HEK293 (cell line): ENCODE measurements around the gene PRMT6.

Experiments used
- BCL11A ChIP-seq: fragments of 450-650 bp; formaldehyde crosslinking; IDR thresholded peaks from 2 replicates; pipeline ENCODE4 v1.5.1; 2016; ENCODE audit warnings: low read depth, missing biosample characterization, missing genetic modification characterization
- EGR2 ChIP-seq: fragments of 450-650 bp; formaldehyde crosslinking; IDR thresholded peaks from 2 replicates; pipeline ENCODE4 v1.5.1; 2016; ENCODE audit warnings: low read depth, missing biosample characterization, missing genetic modification characterization
- ELK4 ChIP-seq: IDR thresholded peaks from 2 replicates; pipeline ENCODE4 v1.6.1; 2011; ENCODE audit warnings: mild to moderate bottlenecking, low read depth, low read length, borderline replicate concordance
- GLI2 ChIP-seq: fragments of 450-650 bp; formaldehyde crosslinking; IDR thresholded peaks from 2 replicates; pipeline ENCODE4; 2017; ENCODE audit warnings: missing biosample characterization, missing genetic modification characterization, low read depth, borderline replicate concordance
- GLIS2 ChIP-seq: fragments of 450-650 bp; formaldehyde crosslinking; IDR thresholded peaks from 2 replicates; pipeline ENCODE4 v1.5.1; 2016; ENCODE audit warnings: missing biosample characterization, missing genetic modification characterization
- HOXA7 ChIP-seq: sonication (generic); formaldehyde crosslinking; IDR thresholded peaks from 2 replicates; pipeline ENCODE4 v1.8.1; 2022; ENCODE audit warnings: missing genetic modification reagents, borderline replicate concordance
- HOXC10 ChIP-seq: sonication (generic); formaldehyde crosslinking; IDR thresholded peaks from 2 replicates; pipeline ENCODE4 v1.8.1; 2023; ENCODE audit warnings: mild to moderate bottlenecking, missing genetic modification reagents
- KLF1 ChIP-seq: fragments of 450-650 bp; formaldehyde crosslinking; IDR thresholded peaks from 2 replicates; pipeline ENCODE4 v1.5.1; 2016; ENCODE audit warnings: missing biosample characterization, missing genetic modification characterization
- RBAK ChIP-seq: fragments of 450-650 bp; formaldehyde crosslinking; IDR thresholded peaks from 2 replicates; pipeline ENCODE4 v1.5.1; 2016; ENCODE audit warnings: missing biosample characterization, missing genetic modification characterization
- SP7 ChIP-seq: fragments of 450-650 bp; formaldehyde crosslinking; IDR thresholded peaks from 2 replicates; pipeline ENCODE4 v1.5.1; 2016; ENCODE audit warnings: missing biosample characterization, missing genetic modification characterization
- ZEB2 ChIP-seq: fragments of 450-650 bp; formaldehyde crosslinking; IDR thresholded peaks from 2 replicates; pipeline ENCODE4 v1.5.1; 2016; ENCODE audit warnings: missing biosample characterization, missing genetic modification characterization
- ZNF133 ChIP-seq: fragments of 450-650 bp; formaldehyde crosslinking; IDR thresholded peaks from 2 replicates; pipeline ENCODE4 v1.5.1; 2016; ENCODE audit warnings: missing biosample characterization, missing genetic modification characterization
- ZNF140 ChIP-seq: fragments of 450-650 bp; formaldehyde crosslinking; IDR thresholded peaks from 2 replicates; pipeline ENCODE4 v1.5.1; 2016; ENCODE audit warnings: missing biosample characterization, missing genetic modification characterization
- ZNF18 ChIP-seq: fragments of 450-650 bp; formaldehyde crosslinking; IDR thresholded peaks from 2 replicates; pipeline ENCODE4 v1.5.1; 2016; ENCODE audit warnings: missing biosample characterization, missing genetic modification characterization
- ZNF248 ChIP-seq: fragments of 450-650 bp; formaldehyde crosslinking; IDR thresholded peaks from 2 replicates; pipeline ENCODE4 v1.5.1; 2017; ENCODE audit warnings: missing biosample characterization, missing genetic modification characterization
- ZNF26 ChIP-seq: fragments of 450-650 bp; formaldehyde crosslinking; IDR thresholded peaks from 2 replicates; pipeline ENCODE4 v1.5.1; 2016; ENCODE audit warnings: missing biosample characterization, missing genetic modification characterization
- ZNF266 ChIP-seq: fragments of 450-650 bp; formaldehyde crosslinking; IDR thresholded peaks from 2 replicates; pipeline ENCODE4 v1.5.1; 2016; ENCODE audit warnings: missing biosample characterization, missing genetic modification characterization, low read depth
- ZNF280D ChIP-seq: fragments of 450-650 bp; formaldehyde crosslinking; IDR thresholded peaks from 2 replicates; pipeline ENCODE4 v1.5.1; 2016; ENCODE audit warnings: missing biosample characterization, missing genetic modification characterization
- ZNF423 ChIP-seq: fragments of 450-650 bp; formaldehyde crosslinking; IDR thresholded peaks from 2 replicates; pipeline ENCODE4 v1.5.1; 2016; ENCODE audit warnings: missing biosample characterization, missing genetic modification characterization
- ZNF473 ChIP-seq: fragments of 450-650 bp; formaldehyde crosslinking; IDR thresholded peaks from 2 replicates; pipeline ENCODE4 v1.5.1; 2017; ENCODE audit warnings: missing biosample characterization, missing genetic modification characterization
- ZNF510 ChIP-seq: fragments of 450-650 bp; formaldehyde crosslinking; IDR thresholded peaks from 2 replicates; pipeline ENCODE4 v1.5.1; 2018; ENCODE audit warnings: mild to moderate bottlenecking, missing genetic modification characterization, missing biosample characterization; ENCODE audit not compliant: insufficient replicate concordance
- ZNF514 ChIP-seq: fragments of 450-650 bp; formaldehyde crosslinking; IDR thresholded peaks from 2 replicates; pipeline ENCODE4 v1.5.1; 2016; ENCODE audit warnings: missing biosample characterization, missing genetic modification characterization
- ZNF555 ChIP-seq: fragments of 450-650 bp; formaldehyde crosslinking; conservative IDR thresholded peaks from 2 replicates; pipeline ENCODE4 v1.5.1; 2017; ENCODE audit warnings: missing biosample characterization, mild to moderate bottlenecking, missing genetic modification characterization, inconsistent platforms
- ZNF658 ChIP-seq: fragments of 450-650 bp; formaldehyde crosslinking; IDR thresholded peaks from 2 replicates; pipeline ENCODE4; 2016; ENCODE audit warnings: missing biosample characterization, missing genetic modification characterization
- ZNF677 ChIP-seq: fragments of 450-650 bp; IDR thresholded peaks from 2 replicates; pipeline ENCODE4 v1.5.0; 2018; ENCODE audit warnings: missing biosample characterization, mild to moderate bottlenecking, missing genetic modification characterization, moderate library complexity
- ZNF777 ChIP-seq: fragments of 450-650 bp; formaldehyde crosslinking; IDR thresholded peaks from 2 replicates; pipeline ENCODE4 v1.5.1; 2017; ENCODE audit warnings: missing biosample characterization, missing genetic modification characterization, borderline replicate concordance
- ZNF830 ChIP-seq: fragments of 450-650 bp; IDR thresholded peaks from 2 replicates; pipeline ENCODE4 v1.5.0; 2018; ENCODE audit warnings: missing biosample characterization, missing genetic modification characterization, low read depth, mild to moderate bottlenecking, moderate library complexity
- ZSCAN16 ChIP-seq: fragments of 450-650 bp; formaldehyde crosslinking; IDR thresholded peaks from 2 replicates; pipeline ENCODE4 v1.5.1; 2016; ENCODE audit warnings: missing biosample characterization, missing genetic modification characterization
- ZSCAN4 ChIP-seq: fragments of 450-650 bp; formaldehyde crosslinking; IDR thresholded peaks from 2 replicates; pipeline ENCODE4 v1.5.1; 2017; ENCODE audit warnings: missing biosample characterization, missing genetic modification characterization
- TF ChIP-seq, protein P1 (sequence below): fragments of 450-650 bp; formaldehyde crosslinking; IDR thresholded peaks from 2 replicates; pipeline ENCODE4 v1.5.1; 2016; ENCODE audit warnings: missing biosample characterization, missing genetic modification characterization

PRMT6 gene

DNA sequence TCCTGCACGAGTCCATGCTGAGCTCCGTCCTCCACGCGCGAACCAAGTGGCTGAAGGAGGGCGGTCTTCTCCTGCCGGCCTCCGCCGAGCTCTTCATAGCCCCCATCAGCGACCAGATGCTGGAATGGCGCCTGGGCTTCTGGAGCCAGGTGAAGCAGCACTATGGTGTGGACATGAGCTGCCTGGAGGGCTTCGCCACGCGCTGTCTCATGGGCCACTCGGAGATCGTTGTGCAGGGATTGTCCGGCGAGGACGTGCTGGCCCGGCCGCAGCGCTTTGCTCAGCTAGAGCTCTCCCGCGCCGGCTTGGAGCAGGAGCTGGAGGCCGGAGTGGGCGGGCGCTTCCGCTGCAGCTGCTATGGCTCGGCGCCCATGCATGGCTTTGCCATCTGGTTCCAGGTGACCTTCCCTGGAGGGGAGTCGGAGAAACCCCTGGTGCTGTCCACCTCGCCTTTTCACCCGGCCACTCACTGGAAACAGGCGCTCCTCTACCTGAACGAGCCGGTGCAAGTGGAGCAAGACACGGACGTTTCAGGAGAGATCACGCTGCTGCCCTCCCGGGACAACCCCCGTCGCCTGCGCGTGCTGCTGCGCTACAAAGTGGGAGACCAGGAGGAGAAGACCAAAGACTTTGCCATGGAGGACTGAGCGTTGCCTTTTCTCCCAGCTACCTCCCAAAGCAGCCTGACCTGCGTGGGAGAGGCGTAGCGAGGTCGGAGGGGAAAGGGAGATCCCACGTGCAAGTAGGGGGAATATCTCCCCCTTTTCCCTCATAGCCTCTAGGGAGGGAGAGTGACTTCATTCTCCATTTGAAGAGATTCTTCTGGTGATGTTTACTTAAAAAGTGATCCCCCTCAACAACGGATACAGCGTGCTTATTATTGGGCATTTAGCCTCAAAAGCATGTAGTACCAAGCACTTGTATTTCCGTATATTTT lies 991 bp downstream of the PRMT6 start (continued):
- TF ChIP-seq ZNF280D (tag by site-specific recombination), result no peak
- 0 out of 2 replicates have a peak, but pooled peaks have one; percentile 13 for TF ChIP-seq EGR2 (tag by site-specific recombination)
- TF ChIP-seq ZSCAN16, result no peak
- TF ChIP-seq HOXC10 (CRISPR knock-in tag), result 0 out of 2 replicates have a peak, but pooled peaks have one; percentile 6
- TF ChIP-seq RBAK (tag by site-specific recombination), result no peak
- TF ChIP-seq ZNF423 (tag by site-specific recombination), result no peak
- TF ChIP-seq GLIS2 (tag by site-specific recombination), result peak; percentile 3; the same call in 1 of the 2 replicates
- TF ChIP-seq ZNF133 (tag by site-specific recombination), result no peak
- TF ChIP-seq ZNF248, result no peak
- no peak for TF ChIP-seq ZNF26 (tag by site-specific recombination)
- TF ChIP-seq GLI2, result no peak
- TF ChIP-seq ZEB2, result peak; percentile 13; the same call in 1 of the 2 replicates
- TF ChIP-seq ZNF18 (tag by site-specific recombination), result no peak
- no peak for TF ChIP-seq ZSCAN4
- TF ChIP-seq ZNF266 (tag by site-specific recombination), result no peak
- no peak for TF ChIP-seq ZNF510 (tag by site-specific recombination)
- TF ChIP-seq ZNF677, result no peak
- TF ChIP-seq SP7 (tag by site-specific recombination), result no peak
- TF ChIP-seq ZNF830 (tag by site-specific recombination), result no peak
- no peak for TF ChIP-seq ZNF473
- TF ChIP-seq HOXA7 (CRISPR knock-in tag), result no peak
- TF ChIP-seq KLF1 (tag by site-specific recombination), result no peak
- TF ChIP-seq ZNF514 (tag by site-specific recombination), result no peak
- no peak for TF ChIP-seq ZNF140 (tag by site-specific recombination)
- no peak for TF ChIP-seq ZNF555 (tag by site-specific recombination)
- TF ChIP-seq BCL11A (tag by site-specific recombination), result no peak
- TF ChIP-seq ZNF777, result no peak
- TF ChIP-seq, protein P1, sequence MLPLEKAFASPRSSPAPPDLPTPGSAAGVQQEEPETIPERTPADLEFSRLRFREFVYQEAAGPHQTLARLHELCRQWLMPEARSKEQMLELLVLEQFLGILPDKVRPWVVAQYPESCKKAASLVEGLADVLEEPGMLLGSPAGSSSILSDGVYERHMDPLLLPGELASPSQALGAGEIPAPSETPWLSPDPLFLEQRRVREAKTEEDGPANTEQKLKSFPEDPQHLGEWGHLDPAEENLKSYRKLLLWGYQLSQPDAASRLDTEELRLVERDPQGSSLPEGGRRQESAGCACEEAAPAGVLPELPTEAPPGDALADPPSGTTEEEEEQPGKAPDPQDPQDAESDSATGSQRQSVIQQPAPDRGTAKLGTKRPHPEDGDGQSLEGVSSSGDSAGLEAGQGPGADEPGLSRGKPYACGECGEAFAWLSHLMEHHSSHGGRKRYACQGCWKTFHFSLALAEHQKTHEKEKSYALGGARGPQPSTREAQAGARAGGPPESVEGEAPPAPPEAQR (tag by site-specific recombination), result no peak
- TF ChIP-seq ZNF658 (tag by site-specific recombination), result no peak
- no peak for TF ChIP-seq ELK4
